Hippocampal formation (tissue), 2 donors: ENCODE measurements around the gene TMEM43.
A peak's percentile ranks its signal among the peaks of the same experiment; 100 is the strongest.

Source experiments
- DNase-seq, 2 donors: peaks; one replicate each; lab custom pipeline; 2025; lab: John Stamatoyannopoulos, UW

The TMEM43 gene

DNA sequence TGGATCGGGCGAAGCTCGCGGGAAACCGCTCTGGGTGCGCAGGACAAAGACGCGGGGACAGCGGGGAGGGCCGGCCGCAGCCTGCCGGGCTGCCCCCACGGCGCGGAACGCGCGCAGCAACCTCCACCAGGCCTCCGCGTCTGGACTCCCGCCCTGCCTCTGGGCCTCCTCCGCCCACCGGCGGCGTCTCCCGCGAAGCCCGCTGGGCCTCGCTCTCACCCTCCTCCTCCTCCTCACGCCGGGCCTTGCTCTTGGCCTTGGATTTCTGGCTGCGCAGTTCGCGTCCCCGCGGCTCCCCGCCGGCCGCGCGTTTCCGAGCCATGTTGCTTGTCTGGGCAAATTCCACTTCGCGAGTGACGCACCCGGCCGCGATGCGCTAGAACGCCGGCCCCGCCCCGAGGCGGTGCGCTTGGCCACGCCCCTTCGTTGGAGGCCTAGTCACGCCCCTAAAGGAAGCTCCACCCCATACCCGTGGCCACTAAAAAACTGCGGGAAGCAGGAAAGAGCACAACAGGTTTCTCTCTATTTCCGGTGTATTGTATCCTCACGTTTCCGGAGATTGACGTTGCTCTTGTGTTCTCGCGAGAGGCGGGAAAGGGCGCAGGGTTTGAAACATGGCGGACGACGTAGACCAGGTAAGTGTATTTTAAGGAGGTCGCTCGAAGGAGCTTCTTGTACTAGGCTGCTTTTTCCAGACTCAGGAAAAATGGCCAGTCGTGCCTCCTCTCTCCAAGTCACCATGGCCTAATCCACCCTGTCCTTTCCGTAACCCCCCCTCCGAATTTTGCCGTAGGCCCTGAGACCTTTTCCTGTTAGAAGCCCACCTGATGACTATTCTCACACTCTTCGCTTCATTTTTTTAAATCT, 53.6 kb downstream of the TMEM43 start, which contains the start of the genes LSM3 and XPC:
LSM3 (plus strand) TSS at position 571 of the 867 bp plus-strand sequence; CDS start at position 615, 44 bp downstream.
XPC (minus strand) TSS at position 355 of the 867 bp plus-strand sequence; CDS start at position 322, 33 bp downstream.
- peak; percentile 96 to 98 for DNase-seq

DNA sequence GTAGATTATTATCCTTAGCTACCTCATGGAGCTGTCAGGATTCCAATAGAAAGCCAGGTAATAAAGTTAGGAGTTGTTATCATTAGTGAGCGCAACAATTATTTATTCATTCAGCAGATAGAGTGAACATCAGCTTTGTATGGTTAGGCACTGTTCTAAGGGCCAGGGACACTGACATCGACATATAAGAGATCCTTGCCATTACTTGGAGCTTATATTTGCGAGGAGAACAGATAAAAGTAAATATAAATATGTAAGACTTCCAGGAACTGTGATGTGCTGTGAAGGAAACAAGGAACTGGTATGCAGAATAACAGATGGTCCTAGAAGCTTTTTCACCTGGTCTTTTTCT, 54.2 kb downstream of the TMEM43 start:
- DNase-seq, result no peak

DNA sequence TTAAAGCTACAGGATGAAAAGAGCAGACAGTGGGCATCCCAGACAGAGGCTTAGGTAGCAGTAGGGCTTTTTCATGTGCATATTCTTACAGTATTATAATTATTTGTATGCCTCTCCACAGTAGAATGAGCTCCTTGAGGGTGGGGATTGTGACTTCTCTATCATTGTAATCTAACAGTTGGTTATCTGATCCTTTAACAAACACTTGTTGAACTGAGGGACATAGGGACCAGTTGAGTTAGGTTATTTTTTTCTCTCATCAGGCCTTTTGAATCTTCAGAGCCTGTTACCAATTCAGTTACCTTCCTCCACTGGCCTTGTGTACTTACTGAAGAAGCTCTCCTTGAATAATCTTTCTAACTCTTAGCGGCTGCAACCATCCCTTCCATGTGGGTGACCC, 54.9 kb downstream of the TMEM43 start:
- no peak for DNase-seq

DNA sequence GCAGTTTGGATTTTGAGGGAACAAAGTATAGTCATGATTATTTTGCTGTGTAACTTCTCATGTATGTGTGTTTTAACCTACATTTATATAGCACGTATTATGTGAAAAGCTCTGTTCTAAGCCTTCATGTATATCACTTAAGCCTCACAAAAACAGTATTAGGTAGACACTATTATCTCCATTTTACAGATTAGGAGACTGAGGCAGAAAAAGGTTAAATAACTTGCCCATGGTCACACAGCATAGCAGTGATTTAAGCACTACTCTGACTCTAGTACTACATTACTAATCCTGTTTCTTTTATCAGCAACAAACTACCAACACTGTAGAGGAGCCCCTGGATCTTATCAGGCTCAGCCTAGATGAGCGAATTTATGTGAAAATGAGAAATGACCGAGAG, 56.4 kb downstream of the TMEM43 start:
- DNase-seq, result no peak

DNA sequence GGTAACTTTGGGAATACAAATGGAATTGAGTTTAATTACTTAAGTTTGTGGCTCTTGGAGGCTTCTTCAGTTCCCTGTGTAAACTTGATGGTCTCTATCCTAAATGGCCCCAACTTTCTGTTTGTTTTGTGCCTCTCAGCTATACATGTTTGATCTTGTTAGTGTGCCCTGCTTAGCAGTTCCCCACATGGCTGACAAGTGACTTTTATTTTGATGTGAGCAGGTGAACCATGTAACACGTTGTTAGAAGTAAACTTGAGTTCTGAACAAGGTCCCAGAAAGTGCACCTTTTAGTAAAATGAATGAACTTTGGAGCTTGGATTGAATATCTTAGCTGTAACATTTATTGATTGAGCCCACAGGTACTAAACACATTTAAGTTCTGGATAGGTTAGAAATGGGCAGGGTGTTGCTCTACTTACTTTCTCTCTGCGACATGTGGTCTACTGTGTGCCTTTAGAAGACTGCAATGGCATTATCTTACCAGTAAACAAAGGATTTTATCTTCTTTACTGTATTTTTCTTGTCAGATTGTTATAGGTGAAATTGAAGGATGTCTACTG, 58.2 kb downstream of the TMEM43 start:
- no peak for DNase-seq

DNA sequence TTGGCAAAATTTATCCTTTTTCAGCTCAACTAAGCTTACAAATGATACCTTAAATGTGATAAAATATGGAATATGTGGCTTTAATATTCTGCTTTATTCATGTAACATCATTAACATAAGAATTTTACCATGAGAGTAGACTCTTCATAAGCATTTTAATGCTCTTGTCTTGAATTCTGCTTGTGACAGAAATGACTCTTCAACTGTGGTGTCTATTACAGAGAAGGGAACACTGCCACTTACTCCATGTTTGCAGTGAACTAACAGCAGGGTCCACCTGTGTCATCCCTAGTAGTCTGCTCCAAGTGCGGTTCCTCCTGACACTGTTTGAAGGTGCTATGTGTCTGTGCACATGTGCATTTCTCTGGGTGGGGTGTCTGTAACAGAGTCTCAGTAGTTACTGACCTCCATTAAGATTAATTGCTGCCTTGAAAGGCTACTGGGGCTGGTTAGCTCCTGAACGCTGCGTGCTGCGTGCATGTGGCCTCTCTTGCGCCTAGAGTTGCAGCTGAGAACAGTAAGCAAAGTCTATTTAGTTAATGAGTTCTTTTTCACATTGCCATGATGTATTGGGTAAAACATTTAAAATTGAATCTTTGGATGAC, 62.1 kb downstream of the TMEM43 start:
- DNase-seq, result no peak

DNA sequence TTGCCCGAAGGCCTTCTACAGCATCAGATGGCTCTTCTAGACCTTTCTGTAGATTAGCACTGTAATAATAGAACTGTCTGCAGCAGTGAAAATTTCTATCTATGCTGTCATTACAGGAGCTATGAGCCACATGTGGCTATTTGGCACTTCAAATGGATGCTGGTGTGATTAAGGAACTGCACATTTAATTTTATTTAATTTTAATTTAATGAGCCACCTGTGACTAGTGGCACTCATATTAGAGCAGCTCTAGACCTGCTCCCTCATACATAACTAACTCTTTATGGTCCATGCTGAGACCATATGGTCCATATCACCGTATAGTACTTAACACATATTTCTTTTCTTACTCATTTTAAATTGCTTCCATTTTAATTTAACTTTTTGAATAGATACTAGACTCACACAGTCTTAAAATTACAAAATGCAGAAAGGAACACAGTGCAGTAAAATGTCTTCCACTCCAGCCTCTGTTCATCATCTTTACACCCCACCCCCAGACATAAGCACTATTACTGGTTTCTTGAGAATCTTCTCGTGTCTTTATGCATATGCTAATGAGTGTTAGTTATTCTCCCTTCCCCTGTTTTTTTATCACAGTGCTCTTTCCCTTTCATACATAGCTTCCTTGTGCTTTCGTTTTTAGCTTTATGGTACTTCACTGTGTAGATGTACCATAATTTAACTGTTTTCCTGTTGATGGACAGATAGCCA, 63.3 kb downstream of the TMEM43 start:
- no peak for DNase-seq
